T-helper 9 cell (primary cell): ENCODE results near the gene PPP2R2B.

Source experiments
- DNase-seq: peaks from one replicate; pipeline ENCODE4 v3.0.0-alpha.2; 2020

The PPP2R2B gene

DNA sequence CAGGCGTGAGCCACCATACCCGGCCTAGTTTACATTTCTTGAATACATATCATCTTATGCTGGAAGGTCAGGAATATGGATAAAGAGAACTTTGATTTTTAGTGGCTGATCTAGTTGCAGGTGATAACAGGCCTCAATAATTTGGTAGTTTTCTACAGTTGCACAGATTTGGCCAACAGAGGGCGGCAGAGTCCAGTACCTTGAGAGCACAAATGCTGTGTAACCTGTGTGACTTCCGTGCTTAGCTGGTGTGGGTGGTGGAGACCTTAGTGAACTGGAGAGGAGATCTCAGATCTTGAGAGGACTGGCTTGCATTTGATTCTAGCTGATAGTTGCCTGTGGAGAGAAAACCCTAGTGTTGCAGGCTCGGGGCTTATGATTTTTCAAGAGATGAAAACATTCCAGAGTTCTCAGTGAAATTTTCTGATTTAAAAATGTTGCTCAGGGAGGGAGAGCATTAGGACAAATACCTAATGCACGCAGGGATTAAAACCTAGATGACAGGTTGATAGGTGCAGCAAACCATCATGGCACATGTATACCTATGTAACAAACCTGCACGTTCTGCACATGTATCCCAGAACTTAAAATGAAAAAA, 345.2 kb downstream of the PPP2R2B start:
- DNase-seq, result peak; percentile 62
